Stimulated activated CD8-positive, alpha-beta memory T cell treated with anti-CD3 and anti-CD28 coated beads, Interleukin-7, amount 100 ng/mL, for 4 hours (primary cell): Measurements from ENCODE around the gene LSS.

Experiments used
- DNase-seq, 2 donors: peaks; one replicate each; pipeline ENCODE4 v3.0.0-alpha.2; 2020; ENCODE audit warnings: low read depth in 2 of 2

The LSS gene

DNA sequence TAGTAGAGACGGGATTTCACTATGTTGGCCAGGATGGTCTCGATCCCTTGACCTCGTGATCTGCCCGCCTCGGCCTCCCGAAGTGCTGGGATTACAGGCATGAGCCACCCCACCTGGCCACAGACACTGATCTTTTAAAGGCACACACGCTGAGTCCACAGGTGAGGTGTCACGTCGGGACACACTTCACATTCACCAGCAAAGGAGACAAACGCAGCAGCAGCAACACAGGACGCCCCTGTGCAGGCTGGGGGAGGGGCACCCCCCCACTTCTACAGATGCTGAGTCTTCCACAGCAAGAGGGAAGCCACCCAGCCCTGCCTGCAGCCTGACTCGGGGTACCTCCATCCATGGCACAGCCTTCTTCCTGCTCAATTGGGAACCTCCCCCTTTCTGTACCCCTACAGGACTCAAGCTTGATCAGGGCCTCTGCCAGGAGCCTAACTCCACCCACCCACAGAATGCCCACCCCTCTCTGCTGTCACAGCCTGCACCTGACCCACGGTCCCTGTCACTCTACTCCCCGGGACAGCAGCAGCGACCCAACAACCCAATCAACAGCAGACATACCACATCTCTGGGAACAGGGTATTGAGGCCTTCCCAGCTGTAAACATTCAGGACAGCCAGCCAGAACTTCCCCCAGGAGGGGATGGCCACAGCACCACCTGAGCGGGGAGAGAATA lies 9.5 kb downstream of the LSS start:
- DNase-seq, result no peak

DNA sequence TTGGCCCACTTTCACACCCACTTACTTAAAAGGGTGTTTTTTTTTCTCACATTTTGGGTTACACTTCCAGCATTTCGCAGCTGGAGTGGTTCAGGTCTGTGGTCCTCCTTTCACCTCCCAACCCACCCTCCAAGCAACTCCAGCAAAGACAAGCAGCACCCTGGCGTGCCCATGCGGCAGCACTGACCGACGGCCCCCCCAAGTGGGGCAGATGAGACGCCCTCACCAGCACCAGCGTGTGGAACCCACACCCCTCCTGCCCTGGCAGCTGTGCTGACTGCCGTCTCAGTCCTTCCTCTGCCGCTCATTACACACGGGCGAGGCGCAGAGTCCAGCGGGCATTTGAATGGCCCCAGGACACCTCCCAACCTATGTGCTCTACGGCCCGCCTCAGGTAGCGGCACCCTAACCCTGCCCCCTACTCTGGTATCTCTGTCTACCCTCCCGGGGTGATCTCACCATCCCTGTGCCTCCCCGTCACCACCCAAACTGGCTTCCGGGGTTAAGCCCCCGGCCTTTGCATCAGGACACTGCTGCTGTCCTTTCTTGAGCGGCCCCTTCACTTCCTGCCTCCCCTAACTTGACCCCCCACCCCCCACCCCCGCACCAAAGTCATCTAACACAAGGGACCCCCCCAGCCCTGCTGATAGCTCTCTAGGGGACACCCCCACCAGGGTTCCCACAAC lies 10.9 kb downstream of the LSS start:
- no peak for DNase-seq

DNA sequence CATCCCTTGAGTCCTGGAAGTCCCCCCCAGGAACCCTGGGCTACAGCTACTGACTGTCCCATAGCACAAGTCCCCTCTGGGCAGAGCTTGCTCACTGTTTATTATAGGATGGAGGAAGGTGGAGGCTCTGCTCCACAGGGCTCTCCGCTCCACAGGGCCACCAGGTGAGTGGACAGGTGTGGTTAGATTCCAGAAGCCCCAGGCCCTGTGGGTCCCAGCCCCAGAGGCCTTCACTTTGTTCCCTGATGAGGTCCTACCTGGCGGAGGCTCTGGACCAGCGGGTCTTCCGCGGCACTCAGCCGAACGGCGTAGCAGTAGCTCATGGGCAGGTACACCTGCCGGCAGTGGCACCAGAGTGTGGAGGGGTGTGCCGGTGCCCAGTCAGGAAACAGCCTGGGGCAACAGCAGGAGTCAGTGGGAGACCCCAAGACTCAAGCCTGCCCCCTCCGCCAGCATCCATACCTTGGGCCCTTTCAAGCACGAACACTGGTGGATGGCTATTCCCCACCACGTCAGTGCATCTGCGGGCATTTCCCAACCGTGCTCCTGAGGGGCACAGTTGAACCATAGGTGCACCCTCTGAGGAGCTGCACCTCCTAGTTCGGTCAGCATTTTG lies 12.3 kb downstream of the LSS start:
- DNase-seq, result no peak

DNA sequence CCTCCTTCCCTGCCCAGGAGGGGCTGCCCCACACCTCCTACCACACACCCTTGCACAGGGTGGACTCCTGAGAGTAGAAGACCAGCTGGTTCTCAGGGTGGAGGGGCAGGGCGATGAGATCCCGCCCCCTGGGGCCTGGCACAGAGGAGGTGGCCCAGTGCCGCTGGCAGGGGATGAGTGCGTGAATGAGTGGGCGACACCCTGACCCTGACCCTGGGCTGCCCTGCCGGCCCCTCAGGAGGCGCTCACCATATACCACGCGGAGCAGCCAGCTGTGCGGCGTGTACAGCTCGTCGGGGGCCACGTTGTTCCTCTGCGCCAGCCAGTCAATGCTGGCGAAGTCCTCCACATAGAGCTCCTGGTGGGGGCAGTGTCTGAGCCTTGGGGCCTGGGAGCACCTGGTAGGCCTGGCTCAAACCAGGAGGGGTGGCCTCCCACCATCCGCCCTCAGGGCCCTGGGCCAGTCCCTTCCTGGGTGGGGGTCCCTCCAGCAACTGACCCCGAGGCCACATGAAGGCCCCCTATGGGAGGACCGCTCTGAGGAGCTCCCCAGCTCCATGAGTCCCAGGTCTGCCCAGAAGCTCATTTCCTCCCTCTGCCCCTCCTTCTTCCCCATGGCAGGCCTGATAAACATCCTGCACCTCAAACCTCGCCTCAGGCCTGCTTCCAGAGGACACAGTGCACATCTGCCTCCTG lies 13.0 kb downstream of the LSS start:
- DNase-seq, result no peak

DNA sequence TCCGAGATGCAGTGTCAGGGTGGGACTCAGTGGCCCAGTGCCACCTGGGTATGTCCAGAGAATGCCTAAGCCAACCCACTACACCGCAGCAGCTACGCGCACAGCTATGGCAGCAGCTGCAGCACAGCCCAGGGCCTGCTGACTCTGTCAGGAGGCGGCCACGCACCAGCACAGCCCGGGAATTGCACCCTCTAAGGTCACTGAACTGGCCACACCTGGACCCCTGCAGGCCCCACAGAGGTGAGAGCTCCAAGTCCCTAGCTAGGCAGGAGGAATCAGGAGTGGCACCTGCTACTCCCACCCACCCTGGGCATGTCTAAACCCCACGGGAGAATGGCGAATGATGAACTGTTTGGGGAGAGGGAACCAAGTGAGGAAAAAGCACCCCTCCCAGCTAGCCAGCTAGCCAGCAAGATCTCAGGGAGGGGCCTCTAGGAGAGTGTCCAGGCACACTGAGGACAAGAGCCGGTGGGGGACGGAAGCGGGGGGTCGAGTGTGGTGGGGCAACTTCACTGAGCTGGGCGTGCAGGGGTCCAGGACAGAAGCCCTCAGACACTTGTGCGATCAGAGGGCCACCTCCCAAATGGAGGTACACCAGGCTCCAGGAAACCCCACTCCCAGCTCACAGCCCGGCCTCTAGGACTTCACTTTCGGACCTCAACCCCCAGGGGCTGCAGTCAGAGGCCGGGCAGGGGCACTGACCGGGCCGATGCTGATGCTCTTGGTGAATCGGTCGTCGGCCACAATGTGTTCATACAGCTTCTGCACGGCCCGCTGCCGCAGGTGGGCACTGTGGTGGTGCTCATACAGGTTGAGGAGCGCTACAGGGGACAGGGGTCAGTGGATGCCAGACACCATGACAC lies 13.9 kb downstream of the LSS start:
- DNase-seq, result no peak

DNA sequence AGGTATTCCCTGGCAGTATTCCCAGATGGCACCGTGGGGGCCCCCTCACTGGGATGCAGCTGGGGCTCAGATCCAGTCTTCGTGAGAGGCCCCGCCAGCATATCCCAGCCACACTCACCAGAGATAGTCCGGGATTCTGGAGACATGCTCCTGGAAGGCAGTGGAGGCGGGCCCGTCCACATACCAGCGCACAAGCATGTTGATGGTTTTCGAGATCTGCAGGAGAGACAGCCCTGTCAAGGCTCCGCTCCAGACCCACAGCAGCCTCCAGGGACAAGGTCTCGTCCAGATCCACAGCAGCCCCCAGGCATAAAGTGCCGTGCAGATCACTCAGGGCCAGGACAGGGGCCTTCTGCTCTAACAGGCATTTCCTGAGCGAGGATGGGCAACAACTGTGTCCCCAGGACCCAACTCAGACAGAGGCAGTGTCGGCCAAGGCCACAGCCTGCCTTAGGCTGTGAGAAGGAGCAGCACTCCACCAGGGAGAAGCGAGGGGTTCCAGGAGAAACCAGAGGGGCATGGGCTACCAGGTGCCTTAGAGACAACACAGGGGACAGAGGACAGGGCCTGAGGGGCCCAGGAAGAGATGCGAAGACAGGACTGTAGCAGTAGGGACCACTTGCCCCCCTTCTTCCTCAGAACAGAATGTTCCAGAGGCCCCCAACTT lies 14.8 kb downstream of the LSS start:
- no peak for DNase-seq

DNA sequence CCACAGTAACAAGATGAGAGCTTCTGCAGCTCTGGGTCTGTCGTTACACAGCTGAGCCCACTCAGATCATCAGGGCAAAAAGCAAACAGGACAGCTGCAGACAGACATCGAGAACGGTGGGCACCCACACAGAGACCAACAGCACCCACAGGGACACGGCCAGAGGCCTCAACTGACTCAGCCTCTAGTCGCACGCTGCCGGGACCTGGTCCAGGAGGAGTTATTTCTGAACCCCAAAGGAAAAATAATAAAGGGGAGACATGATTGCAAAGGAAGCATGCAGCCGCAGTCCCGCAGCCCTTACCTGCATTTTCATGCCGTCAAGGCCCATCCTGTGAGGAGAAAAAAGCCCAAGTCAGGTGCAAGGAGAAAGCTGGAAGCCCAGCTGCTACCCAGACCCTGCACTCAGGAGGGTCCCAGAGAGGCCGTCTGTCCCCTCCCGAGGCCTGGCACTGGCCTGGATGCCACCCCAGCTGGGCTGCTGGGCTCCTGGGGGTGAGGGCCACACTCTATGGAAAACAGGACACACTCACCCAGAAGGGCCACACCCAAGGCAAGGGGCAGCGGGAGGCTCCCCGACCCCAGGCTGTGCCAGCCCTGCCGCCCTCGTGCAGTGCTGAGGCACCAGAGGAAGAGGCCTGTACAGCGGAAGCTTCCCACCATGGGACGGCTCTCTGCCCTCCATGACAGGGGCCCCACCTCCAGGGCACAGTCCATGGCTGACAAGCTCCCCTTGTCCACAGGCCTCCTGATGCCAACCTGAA lies 15.7 kb downstream of the LSS start:
- DNase-seq, result no peak

DNA sequence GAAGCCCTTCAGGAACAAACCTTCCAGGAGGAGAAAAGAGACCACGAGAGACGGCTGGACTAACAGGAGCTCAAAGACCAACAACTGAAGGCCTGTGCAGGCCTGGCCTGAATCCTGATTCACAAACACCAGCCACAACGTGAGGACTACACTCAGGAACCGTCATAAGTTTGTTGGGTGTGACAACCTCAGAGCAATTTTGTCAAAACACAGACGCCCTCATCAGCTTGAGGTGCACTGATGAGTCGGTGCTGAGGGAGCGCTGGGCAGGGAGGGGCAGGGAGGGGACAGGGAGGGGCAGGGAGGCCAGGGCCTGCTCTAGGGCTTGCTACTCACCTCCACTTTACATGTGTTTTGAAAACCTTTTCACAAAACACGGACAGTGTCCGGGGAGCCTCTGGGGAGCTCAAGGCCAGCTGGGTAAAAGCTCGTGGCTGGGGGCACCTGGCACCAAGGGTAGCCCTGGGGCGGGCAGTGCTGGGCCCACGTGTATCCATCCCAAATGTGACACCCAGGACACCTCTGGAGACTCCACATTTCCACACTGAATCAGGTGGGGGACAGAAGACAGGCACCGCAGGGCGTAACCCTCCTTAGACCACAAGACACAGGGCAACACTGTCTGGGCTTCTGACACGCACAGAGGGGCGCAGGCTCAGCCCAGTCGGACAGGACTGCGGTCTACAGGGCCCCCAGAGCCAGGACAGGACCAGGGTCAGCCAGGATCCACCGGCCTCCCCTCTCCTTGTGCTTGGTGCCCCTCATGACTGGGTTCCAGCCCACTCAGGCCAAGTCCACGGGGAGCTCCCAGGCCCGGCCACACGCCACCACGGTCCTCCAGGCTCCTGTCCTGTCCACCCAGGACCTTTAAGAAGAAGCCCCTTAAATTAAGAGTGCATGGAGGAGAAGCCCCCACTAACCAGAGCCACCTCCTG lies 16.5 kb downstream of the LSS start:
- no peak for DNase-seq

DNA sequence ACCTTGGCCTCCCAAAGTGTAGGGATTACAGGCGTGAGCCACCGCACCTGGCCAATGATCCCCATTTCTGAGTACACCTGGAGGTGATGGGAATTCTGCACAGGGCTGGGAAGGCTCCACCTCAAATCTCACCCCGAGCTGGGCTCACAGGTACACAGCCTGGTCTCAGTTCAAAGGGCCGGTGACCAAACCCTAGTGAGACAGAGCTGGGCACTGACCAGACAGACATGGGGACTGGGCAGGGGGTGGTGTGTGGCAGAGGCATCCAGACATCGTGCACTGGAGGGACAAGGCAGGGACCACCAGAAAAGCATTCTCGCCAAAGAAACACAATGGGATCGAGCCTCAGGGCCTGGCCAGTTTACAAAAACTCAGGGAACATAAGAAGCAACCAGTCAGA lies 17.2 kb downstream of the LSS start:
- no peak for DNase-seq

DNA sequence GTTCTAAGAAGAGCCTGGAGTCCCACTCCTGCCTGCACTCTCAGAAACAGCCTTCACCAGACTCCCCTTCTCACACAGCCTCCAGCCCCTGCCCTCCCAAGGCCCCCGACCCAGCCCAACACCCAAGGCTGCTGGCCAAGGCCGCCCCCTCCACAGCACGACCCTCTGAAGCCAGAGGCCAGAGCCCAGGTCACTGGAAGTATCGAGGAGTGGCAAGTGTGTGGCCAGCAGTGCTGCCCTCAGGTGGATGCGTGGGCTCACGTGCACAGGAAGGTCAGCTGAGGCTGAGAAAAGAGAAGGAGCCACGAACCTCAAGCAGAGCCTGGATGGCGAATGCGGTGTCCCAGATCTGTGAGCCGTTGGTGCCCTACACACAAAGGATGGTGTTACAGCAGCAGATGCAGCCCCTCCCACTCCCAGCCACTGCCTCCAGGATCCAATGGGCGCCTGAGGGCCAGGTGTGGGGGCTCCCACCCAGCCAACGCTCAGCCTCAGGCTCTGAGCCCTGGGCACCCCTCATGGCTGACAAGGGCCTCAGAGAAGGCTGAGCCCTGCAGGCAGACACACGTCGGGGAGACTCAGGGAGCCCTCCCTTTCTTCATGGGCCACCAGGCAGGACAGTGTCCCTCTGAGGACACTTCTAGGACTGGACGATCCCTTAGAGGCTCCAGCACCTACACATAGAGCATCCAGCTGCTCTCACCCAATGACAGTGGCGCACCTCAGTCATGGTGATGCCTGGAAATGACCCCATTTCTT lies 18.0 kb downstream of the LSS start:
- DNase-seq, result no peak

DNA sequence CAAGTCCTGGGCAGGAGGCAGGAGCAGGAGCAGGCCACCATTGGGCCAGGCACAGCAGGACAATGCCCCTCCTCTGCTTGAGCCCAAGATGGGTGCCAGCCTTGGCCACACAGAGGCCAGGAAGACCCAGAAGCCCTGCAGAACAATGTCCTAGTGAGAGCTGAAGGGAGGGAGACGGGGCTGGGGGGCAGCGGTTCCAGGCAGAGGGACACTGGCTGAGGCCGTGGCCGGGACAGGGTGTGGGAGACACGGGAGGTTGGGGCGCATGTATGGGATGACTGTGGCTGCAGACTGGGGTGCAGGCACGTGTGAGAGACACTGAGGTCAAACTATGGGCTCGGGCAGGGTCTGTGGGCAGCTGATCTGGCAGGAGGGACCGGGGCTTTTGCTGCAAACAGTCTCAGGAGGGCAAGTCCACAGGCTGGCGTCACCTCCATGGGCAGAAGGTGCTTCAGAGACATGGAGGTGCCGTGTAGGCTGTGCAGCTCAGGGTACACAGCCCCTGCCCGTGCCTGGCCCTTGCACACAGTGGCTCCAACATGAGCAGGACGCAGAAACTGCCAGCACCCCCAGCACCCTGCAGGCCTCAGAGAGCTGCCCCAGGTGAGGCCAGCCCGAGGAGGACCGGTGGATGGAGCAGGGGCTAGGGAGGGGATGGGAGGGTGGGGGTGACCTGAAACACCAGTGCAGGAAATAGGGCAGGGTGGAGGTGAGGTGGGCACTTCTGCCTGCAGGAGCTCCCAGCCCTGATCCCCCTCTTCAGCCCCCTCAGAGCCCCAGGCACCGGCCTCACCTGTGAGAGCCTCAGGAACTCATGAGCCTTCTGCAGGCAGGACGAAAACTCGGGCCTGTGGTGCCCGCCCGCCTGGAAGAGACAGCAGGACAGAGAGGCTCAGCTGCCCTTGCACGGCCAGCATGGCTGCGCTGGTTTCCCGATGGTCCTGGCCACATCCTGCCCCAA lies 19.5 kb downstream of the LSS start:
- DNase-seq, result no peak

DNA sequence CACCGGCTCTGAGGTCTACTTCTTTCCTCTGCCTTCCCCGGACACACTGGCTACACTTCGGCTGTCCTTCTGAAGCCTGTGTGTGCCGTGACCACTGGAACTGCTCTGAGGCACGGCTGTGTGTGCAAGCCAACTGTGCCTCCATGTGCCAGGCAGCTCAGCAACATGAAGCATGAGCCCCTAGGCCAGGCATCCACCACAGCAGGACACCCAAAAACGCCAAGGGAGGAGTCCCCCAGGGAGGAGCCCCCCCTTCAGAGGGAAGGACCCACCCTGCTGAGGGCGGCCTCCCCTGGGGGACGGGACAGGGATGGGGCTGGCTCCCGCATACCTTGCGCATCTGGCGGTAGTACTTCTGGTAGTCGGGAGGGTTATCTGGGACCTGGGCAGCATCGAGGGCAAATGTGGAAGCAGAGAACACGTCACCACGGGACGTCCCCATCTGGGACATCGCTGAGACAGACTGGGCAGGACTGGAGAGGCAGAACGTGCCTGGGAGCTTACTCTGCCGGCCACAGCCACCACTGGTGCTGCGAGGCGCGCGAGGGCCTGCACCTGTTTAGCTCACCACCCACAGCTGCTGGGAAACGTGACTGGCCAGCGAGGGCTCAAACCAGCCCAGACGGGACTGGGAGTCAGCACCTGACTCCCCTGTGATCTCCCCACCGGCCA lies 20.5 kb downstream of the LSS start:
- DNase-seq, result no peak

DNA sequence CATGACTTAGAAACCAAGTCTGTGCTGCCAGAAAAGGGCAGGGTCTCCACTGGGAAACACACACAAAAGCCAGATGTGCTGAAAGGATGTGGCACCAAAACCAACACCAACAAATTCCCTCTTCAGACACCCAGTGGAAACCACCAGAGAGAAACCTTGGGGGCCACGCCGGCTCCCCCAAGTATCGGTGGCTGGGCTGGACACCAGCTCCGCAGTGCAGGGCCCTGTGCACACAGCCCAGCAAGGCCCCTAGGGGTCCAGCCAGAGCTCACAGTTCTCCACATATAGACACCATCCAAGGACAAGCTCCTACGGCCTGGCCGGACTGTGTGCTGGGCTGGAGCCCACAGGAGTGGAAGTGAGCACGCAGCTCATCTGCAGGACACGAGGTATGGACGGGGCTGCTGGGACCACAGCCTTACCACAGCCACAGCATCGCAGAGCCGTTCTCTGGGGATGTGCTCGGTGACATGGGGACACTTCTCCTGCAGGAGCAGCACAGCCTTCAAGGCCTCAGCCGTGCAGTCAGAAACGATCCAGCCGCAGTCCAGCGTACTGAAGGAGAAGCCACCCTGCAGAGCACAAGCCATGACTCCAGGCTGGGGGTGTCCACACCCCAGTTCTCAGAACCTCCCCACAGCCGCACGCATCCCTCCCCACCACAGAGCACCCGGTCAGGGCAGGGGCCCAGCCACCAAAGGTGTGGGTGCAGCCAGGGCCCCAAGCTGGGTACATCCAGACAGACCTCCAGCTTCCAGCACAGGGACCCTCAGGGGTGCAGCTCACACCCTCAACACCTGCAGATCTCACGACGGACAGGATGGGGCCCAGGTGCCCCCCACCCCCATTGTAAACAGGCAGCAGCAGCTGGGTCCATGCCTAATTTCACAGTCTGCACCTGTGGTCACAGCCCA lies 21.3 kb downstream of the LSS start:
- no peak for DNase-seq

DNA sequence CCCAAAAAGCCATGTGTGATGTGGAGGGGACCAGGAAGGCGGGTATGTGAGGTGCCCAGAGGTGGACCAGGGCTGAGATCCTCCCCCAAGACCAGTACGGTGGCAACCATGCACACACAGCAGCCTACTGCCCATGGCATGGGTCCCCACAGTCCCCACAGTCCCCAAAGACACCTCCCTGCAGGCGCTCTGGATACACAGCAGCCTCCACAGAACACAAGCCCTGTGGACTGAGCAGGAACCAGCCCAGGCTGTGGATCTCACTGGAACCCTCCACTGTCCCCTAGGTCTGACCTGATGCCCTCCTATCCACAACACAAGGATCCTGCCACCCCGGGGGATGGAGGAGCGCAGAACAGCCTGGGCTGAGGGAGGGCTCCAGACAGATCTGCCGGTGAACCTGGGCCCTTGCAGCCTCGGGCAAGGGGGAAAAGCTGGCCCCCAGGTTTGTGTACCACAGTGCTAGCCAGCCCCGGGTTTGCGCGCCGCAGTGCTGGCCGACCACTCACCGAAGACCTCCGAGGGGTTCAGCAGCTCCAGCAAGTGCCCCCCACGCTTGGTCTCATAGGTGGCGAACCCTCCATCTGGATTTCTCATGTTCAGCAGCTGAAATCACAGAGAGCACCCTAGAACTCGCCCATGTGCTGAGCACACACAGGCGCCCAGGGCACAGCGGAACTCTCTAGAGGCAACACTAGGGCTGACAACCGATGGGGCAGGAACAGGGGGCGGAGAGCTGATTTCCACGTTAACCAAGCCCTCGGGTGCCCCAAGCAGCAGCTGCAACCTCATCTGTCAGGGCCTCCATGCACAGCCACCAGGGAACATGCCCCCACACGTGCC lies 22.2 kb downstream of the LSS start:
- DNase-seq, result no peak

DNA sequence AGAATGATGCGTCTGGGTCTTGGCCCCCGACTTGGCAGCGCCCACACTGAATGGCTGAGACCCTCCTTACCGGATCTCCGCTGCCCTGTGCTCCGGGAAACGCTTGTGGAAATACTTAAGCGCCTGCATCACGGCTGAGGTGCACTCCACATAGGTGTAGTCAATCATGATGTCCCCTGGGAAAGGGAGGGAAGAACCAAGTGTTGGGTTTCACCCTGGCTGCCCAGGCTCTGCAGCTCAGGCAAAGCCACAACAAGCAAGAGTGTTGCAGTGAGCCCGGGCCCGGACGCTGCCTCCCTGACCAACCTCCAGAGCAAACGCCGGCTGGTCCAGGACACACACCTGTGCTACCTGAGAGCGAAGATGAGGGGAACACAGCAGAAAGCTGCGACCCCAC lies 22.8 kb downstream of the LSS start:
- no peak for DNase-seq
